Embryonic facial prominence (tissue), 1 donor: ENCODE results near the gene SHCBP1L.

ENCODE experiments used
- DNase-seq: peaks from one replicate; pipeline ENCODE4 v3.0.0-alpha.2; 2016; ENCODE audit errors: extremely low spot score

Gene SHCBP1L

DNA sequence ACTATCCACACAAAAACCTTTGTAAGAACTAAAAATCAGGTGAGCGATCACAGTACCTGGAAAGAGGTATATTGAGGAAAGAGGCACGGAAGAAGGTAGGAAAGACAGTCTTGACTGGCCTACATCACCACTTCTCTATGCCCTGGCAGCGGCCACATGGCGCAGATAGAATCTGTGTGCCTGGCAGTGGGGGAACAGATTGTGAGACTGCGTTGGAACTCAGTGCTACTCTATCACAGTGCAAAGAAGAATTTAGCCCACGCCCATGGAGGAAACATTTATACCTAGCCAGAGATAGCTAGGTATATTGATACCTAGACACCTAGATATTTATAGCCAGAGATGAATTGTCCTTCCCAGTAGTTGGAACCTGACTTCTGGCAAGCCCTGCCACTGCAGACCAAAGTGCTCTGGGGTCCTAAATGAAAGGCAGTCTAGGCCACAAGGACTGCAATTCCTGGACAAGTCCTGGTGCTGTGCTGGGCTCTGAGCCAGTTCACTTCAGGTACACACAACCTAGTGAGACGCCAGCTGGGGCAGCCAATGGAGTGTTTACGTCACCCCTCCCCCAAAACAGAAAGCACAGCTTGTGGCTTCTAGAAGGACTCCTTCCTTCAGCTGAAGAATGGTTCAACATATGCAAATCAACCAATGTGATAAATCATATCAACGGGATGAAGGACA is 61.9 kb downstream of the SHCBP1L start:
- DNase-seq = no peak

- DNase-seq = no peak
Observed at GRCh38 chr1:182889997-182890396, 63.0 kb downstream of the SHCBP1L start.

GRCh38 chr1:182888736-182889531 is 64.0 kb downstream of the SHCBP1L start:
- no peak for DNase-seq

DNA sequence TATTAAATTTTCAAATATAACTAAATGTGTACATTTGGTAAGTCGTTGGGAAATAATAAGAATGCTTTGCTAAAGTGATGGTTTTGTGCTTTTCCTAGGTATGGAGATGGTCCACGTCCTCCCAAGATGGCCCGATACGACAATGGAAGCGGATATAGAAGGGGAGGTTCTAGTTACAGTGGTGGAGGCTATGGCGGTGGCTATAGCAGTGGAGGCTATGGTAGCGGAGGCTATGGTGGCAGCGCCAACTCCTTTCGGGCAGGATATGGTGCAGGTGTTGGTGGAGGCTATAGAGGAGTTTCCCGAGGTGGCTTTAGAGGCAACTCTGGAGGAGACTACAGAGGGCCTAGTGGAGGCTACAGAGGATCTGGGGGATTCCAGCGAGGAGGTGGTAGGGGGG is 66.0 kb downstream of the SHCBP1L start:
- no peak for DNase-seq

DNA sequence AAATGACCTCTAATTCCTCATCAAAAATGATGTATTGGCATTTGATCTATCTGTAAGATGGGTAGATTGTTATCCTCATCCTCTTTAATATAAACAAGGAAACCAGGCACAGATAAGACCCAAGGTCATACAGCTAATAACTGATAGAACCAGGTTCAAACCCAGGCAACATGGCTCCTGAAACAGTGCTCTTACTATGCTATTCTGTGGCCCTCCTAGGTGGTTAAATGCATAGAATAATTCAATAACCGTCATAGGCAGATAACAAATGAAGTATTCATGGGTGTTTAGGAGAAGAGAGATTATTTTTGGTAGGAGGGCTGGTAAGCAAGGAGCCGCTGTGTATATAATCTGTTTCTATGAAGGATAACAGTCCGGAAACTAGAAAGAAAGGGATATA is 67.4 kb downstream of the SHCBP1L start:
- no peak for DNase-seq

DNA sequence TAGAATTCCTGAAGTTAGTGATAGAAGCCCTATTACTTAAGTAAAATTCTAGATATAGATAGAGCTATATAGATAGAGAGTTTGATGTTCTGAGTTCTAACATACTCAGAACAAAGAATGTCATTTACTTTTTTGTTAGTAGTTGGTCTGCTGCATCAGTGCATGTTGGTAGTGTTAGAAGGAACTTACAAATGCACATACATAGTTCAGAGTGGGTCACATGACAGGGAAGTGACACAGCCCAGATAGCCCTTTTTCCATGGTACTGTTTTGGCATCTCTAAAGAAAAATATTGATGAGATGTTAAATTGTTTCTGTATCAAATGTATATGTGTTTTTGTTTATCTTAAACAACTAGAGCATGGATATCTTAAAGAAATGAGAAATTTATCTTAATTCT is 68.1 kb downstream of the SHCBP1L start:
- no peak for DNase-seq

DNA sequence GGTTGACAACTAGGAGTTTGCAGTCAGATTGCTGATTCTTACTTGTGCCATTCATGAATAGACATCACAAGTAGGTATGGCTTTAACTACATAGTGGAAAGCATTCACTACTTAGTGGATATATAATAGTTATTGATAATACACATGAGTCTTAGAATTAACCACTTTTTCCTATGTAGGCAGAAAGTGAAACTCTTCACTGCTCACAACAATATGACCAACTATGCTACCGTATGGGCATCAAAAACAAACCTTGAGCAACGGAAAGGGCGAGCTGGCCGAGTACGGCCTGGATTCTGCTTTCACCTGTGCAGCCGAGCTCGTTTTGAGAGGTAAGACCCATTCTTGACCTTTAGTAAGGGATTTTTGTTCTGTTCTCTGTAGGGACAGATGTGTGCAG is 75.1 kb downstream of the SHCBP1L start:
- DNase-seq = no peak

DNA sequence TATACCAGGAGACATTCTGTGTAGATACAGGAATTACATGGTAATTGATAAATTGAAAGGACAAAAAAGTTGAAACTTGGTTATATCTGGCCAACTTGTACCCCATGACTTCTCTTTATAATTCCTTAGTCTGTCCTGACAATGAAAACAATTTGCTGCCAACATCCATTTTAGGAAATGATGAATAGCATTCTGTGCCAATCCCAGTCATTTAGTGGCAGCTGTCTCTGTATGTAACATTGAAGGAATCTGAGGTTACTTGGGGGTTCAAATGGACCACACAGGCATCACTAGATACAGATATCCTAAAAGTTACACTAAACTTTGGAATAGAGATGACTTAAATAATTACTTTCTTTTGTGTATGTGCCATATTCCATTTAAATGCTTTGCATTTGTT is 75.6 kb downstream of the SHCBP1L start:
- DNase-seq = no peak

- DNase-seq = no peak
Observed at GRCh38 chr1:182875889-182876288, 77.1 kb downstream of the SHCBP1L start.

DNA sequence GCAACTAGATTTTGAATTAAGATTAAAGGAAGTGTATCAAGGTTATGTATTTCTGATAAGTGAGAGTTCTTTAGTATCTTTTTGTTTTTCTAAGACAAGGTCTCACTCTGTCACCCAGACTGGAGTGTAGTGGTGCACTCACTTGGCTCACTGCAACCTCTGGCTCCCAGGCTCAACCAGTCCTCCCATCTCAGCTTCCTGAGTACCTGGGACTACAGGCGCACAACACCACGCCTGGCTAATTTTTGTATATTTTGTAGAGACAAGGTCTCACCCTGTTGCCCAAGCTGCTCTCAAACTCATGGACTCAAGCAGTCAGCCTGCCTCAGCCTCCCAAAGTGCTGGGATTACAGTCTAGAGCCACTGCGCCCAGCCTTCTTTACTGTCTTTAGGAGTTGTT is 80.1 kb downstream of the SHCBP1L start:
- DNase-seq = no peak

GRCh38 chr1:182869241-182869666 is 83.7 kb downstream of the SHCBP1L start:
- no peak for DNase-seq

DNA sequence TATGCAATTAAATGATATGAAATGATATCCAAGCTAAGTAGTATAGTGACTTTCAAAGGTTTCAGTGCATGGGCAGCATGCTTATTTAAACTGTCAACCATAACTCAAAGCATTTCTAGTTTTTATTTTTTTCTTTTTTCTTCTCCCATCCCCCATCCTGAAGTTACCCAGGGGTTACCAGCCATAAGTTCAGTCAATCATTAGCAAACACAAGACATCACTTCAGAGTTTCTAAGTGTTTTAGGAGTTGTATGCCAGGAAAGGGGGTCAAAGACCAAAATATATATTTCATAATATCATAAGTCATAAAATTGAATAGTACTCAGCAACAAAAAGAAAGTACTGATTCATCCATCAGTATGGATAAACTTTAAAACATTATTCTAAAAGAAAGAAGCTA is 85.1 kb downstream of the SHCBP1L start:
- DNase-seq = no peak

DNA sequence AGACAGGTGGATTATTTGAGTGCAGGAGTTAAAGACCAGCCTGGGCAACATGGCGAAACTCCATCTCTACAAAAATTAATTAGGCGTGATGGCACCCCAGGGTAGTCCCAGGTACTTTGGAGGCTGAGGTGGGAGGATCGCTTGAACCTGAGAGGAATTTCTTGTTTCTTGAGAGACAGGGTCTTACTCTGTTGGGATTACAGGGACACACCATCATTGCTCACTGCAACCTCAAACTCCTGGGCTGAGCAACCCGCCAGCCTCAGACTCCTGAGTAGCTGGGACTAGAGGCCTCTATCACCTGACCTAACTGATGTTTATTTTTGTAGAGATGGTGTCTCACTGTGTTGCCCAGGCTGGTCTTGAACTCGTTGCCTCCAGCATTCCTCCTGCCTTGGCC is 89.0 kb downstream of the SHCBP1L start:
- no peak for DNase-seq

DNA sequence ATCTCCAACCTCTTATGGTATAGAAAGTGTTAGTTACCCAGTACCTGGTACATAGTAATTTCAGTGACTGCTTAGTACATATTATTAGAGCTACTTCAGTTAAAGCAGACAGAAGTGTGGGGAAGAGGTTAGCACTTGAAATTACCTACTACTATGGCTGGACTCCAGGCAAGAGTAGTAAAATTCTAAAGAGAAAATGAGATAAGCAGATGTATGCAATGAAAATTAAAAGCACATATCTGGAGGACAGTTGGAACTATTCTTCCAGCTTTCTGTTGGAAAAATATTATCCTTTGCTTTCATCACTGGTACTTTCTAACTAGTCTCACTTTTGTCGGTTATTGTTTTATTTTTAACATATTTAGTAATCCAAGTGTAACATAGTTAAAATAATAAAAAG is 90.1 kb downstream of the SHCBP1L start:
- DNase-seq = no peak

DNA sequence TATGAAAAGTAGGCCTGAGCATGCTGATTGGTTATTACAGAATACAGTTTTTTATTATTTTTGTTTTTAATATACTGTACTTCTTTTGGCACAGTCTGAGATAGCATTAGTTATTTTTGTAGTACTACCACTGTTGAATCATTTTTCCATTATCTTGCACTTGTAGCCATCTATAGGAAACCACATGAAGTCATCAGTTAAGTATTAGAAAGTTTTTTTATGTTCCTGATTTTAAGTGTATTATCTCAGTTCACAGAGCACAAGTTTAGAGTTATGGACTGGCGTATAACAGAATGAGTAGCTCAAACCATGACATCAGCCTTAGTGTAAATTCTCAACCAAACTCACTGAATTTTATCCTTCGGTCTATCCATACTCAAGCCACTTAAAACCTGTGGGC is 91.0 kb downstream of the SHCBP1L start:
- no peak for DNase-seq

GRCh38 chr1:182860658-182861057 is 92.3 kb downstream of the SHCBP1L start:
- DNase-seq = no peak

GRCh38 chr1:182857212-182857611 is 95.8 kb downstream of the SHCBP1L start:
- DNase-seq = no peak

- no peak for DNase-seq
Observed at GRCh38 chr1:182855911-182856310, 97.1 kb downstream of the SHCBP1L start.

GRCh38 chr1:182851825-182852224 is 101.1 kb downstream of the SHCBP1L start:
- no peak for DNase-seq

- DNase-seq = no peak
Observed at GRCh38 chr1:182850319-182850718, 102.6 kb downstream of the SHCBP1L start.
